PC-3 (cell line): ENCODE data around the gene S100Z.

ENCODE experiments used
- CTCF ChIP-seq: fragments of 300-600 bp; sonication (generic); conservative IDR thresholded peaks from 2 replicates; pipeline ENCODE4 v1.5.1; 2017; ENCODE audit warnings: antibody characterized with exemption, low read depth, mild to moderate bottlenecking, low read length
- EZH2 ChIP-seq: fragments of 300-600 bp; sonication (generic); IDR thresholded peaks from one replicate; pipeline ENCODE4 v1.6.1; 2017; ENCODE audit warnings: antibody characterized with exemption, mild to moderate bottlenecking, low read length; ENCODE audit not compliant: unreplicated experiment

- no peak for TF ChIP-seq CTCF
- TF ChIP-seq EZH2: no peak
Observed at GRCh38 chr5:76861612-76862011, 11.8 kb downstream of the S100Z start.
